ENCODE data around the gene MPLKIP.
"Not testable (repeated sequence)": the region's sequence is repeated elsewhere in the genome, so short reads cannot be mapped to it uniquely, and the experiment has no call there.

The MPLKIP gene

GRCh38 chr7:40122940-40123254, 11.5 kb downstream of the MPLKIP start:
- DNase-seq, result no peak

DNA sequence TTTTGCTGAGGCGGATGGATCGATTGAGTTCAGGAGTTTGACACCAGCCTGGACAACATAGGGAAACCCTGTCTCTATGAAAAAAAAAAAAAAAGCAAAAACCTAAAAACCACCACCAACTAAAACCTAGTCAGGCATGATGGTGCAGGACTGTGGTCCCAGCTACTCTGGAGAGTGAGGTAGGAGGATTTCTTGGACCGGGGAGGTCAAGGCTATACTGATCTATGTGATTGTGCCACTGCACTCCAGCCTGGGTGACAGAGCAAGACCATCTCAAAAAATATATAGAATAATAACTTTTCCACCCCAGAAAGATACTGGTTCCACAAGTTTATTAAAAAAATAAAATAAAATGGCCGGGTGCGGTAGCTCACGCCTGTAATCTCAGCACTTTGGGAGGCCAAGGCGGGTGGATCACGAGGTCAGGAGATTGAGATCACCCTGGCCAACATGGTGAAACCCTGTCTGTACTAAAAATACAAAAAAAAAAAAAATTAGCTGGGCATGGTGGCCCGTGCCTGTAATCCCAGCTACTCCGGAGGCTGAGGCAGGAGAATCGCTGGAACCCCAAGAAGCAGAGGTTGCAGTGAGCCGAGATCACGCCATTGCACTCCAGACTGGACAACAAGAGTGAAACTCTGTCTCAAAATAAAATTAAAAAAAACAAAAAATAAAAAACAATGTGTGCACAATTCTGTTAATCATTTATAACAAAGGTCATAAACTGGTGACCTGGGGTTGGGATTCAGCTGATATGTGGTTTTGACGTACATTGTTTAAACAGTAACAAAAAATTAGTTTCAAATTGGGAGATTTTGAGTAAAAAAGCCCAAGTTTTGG, 12.1 kb downstream of the MPLKIP start:
- DNase-seq, result not testable (repeated sequence)

DNA sequence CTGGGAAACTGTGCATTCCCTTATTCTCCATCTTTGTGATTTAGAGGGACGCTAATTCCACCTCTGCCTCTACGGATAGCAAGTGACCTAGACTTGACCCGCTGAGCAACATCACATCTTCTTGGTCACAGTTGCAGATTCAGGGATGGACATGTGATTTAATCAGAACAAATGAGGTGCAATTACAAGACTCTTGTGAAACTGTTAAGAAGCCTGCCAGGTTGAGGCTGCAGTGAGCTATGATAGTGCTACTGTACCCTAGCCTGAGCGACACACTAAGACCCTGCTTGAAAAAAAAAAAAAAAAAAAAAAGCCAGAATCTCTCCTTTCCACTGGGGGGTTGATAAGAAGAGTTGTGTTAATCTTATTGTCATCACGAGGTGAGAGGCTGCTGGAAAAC, 14.4 kb downstream of the MPLKIP start:
- DNase-seq, result no peak

GRCh38 chr7:40118201-40118600, 16.2 kb downstream of the MPLKIP start:
- DNase-seq, result not testable (repeated sequence)

- DNase-seq, result not testable (repeated sequence)
Observed at GRCh38 chr7:40117199-40117598, 17.2 kb downstream of the MPLKIP start.

DNA sequence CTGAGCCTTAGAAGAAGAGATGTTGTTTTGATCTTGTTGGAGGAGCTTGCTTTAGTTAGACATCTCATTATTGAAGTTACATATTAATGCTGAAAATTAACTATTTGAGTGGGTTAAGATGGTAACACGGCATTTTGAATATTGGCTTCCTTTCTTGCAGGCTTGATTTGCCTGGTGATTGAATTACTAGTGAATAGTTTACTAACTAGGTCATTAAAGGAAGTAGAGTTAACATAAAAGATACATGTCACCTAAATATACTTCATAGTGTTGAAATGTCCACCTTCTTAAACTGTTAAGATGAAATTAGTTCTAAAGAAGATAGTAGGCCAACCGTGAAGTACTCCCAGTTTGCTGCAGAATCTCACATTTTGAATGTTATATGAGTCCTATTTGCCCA, 18.5 kb downstream of the MPLKIP start:
- no peak for DNase-seq

- DNase-seq, result no peak
Observed at GRCh38 chr7:40105879-40106473, 28.4 kb downstream of the MPLKIP start.

- DNase-seq, result no peak
Observed at GRCh38 chr7:40102897-40103296, 31.5 kb downstream of the MPLKIP start.

DNA sequence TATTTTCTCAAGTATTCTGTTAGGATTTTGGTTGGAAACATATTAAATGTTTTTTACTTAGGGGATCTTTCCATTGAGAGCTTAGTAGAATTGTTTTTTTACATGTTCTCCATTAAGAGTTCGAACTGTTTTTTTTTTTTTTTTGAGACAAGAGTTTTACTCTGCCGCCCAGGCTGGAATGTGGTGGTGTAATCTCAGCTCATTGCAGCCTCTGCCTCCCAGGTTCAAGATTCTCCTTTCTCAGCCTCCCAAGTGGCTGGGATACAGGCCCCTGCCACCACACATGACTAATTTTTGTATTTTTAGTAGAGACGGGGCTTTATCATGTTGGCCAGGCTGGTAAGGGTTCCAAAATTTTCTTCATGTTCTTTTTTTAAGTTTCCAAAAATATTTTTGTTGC, 33.2 kb downstream of the MPLKIP start:
- DNase-seq, result no peak

- DNase-seq, result no peak
Observed at GRCh38 chr7:40099837-40100236, 34.6 kb downstream of the MPLKIP start.

- DNase-seq, result no peak
Observed at GRCh38 chr7:40098810-40099209, 35.6 kb downstream of the MPLKIP start.

GRCh38 chr7:40097728-40098127, 36.7 kb downstream of the MPLKIP start:
- no peak for DNase-seq

DNA sequence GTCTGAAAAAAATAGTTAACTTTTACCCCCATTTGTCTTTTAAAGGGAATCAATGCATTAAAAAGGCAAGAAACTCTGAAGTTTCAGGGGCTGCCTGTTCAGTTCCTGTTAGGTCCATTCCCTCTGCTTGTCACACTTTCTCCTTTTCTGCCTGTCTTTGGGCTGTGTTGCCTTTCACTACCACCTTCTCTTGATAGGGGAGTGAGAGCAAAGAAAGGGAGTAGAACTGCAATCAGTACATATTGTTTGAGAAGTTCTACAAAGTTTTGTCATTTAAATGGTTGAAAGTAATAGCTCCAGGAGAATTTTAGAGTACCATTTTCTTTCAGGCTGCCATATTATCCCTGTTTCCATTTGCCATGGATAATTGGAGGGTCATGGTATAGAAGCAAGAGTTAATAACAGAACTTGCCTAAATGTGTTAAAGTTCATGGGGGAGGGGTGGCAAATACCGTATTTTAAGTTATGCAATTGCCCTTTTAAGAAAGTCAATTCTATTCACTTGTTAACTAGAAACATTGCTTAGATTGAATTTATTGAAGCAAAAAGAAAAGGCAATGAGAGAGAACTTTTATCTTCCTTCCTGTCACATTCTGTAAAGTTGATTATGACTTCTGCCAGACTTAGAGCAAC, 38.6 kb downstream of the MPLKIP start:
- no peak for DNase-seq

GRCh38 chr7:40095230-40095629, 39.2 kb downstream of the MPLKIP start:
- no peak for DNase-seq

- no peak for DNase-seq
Observed at GRCh38 chr7:40093631-40094350, 40.6 kb downstream of the MPLKIP start.

DNA sequence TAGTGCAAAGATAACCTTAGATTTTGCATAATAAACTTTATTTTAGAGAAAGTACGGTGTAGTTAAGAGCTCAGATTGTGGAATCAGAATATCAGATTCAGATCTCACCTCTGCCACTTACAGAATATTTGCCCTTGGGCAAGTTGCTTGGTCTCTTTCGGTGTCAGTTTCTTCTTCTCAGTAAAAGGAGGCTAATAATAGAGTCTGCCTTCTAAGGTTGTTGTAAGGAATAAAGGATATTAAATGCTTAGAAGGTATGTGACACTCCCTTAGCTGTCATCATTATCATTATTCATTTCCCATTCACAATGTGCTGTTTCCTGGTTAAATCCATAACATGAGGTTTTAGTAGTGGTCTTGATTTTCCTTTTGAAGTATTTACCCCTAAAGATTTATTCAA, 42.2 kb downstream of the MPLKIP start:
- no peak for DNase-seq

GRCh38 chr7:40077849-40078248, 56.6 kb downstream of the MPLKIP start:
- DNase-seq, result no peak
